ENCODE results near the gene PHF10.

The PHF10 gene

DNA sequence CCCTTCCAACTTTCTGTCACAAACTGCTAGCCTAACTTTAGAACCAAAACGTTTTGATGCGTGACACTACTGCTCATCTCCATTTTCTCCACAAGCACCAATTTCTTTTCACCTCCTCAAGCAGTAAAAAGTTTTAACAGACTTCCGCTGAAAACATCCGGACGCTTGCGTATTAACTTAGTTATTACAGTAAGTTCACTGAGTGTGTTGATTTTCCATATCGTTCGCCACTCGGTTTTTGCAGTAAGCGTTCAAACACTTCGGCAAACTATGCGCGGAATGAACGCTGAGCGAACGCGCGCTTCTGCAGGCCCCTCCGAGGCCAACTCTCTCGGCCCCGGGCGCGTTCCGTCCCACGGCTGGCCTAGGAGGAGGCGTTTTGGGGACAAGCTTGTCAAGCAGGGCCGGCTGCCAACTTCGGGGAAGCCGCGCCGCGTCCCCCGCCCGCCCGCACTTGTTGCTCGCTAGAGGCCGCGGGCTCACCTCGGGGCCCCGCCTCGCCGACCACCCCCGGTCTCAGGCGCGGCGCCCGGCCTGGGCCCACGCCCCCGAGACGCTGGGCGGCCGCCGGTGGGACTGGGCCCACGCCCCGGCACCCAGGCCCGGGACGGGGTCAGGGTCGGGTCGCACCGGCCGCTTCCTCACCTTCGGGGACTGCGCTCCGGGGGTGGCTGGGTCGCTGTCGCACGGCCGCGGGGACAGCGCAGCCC, 945 bp downstream of the PHF10 start:
- no peak for TF ChIP-seq CTCF (IDR thresholded peaks at IDR 0.05; ENCODE audit: low read depth, low read length, missing control alignments)
- peak overlapping the region; percentile 64 for H3K4me3 ChIP-seq (ENCODE audit: low read depth, low read length)
- no peak for DNase-seq (ENCODE audit: low read depth)

GRCh38 chr6:169722362-169723199, 1.7 kb downstream of the PHF10 start:
- no peak for DNase-seq (ENCODE audit: low read depth)
- H3K4me3 ChIP-seq (ENCODE audit: low read depth, low read length) = peak overlapping the region; percentile 64
- TF ChIP-seq CTCF (IDR thresholded peaks at IDR 0.05; ENCODE audit: low read depth, low read length, missing control alignments) = no peak

DNA sequence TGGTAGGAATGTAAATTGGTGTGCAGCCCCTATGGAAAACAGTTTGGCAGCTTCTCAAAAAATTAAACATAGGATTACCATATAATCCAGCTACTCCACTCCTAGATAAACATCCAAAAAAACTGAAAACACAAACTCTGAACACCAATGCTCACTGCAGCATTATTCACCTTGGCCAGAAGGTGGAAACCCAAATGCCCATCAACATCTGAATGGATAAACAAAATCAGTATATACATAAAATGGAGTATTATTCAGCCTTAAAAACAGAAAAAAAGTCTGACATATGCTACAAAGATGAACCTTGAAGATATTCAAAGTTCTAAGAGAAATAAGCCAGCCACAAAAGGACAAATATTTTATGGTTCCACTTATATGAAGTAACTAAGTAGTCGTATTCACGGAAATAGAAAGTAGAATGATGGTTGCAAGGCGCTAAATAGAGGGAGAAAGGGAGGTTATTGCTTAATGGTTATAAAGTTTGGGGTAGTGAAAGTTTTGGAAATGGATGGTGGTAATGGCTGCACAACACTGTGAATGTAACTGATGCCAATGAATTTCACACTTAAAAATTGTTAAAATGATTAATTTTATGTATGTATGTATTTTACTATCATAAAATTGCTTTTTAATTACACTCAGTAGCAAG, 4.0 kb downstream of the PHF10 start:
- TF ChIP-seq CTCF (IDR thresholded peaks at IDR 0.05; ENCODE audit: low read depth, low read length, missing control alignments) = no peak
- DNase-seq (ENCODE audit: low read depth) = no peak
- H3K4me3 ChIP-seq (ENCODE audit: low read depth, low read length) = no peak overlapping the region

GRCh38 chr6:169719117-169719516, 5.2 kb downstream of the PHF10 start:
- H3K4me3 ChIP-seq (ENCODE audit: low read depth, low read length) = no peak overlapping the region
- TF ChIP-seq CTCF (IDR thresholded peaks at IDR 0.05; ENCODE audit: low read depth, low read length, missing control alignments) = no peak
- no peak for DNase-seq (ENCODE audit: low read depth)

- no peak overlapping the region for H3K4me3 ChIP-seq (ENCODE audit: low read depth, low read length)
- DNase-seq (ENCODE audit: low read depth) = no peak
- TF ChIP-seq CTCF (IDR thresholded peaks at IDR 0.05; ENCODE audit: low read depth, low read length, missing control alignments) = no peak
These were observed 9.7 kb downstream of the PHF10 start for GRCh38 chr6:169714595-169714994.

DNA sequence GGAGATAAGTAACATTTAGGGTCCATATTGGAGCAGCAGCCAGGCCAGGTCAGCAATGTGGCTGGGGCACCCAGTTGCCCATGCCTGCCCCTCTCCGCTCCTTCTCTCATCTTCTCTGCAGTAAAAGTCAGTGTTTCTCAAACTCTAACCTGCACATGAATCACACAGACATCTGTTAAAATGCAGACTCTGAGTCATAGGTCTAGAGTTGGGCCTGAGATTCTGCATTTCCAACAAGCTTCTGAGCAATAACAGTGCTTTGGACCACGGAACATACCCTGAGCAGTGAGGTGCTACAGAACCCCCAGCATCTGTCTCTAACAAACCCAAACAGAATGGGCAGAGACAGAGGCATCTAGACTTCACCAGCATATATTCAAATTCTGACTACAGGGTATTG, 10.1 kb downstream of the PHF10 start:
- H3K4me3 ChIP-seq (ENCODE audit: low read depth, low read length) = no peak overlapping the region
- no peak for DNase-seq (ENCODE audit: low read depth)
- no peak for TF ChIP-seq CTCF (IDR thresholded peaks at IDR 0.05; ENCODE audit: low read depth, low read length, missing control alignments)

All from GM12864 (cell line).